SK-N-SH treated with all-trans-retinoic acid at 6 μM for 48 hours (cell line): ENCODE results near the gene AK1.

Experiments used
- ATAC-seq: fragments of 200-7000 bp; cut with Tn5 transposase; 3 replicates; pipeline ENCODE4 v1.9.1; 2020; ENCODE audit warnings: mild to moderate bottlenecking, moderate library complexity
- ARNTL ChIP-seq: fragments of 450-650 bp; formaldehyde crosslinking; IDR thresholded peaks from 2 replicates; pipeline ENCODE4 v1.5.0; 2020; ENCODE audit warnings: low read depth, mild to moderate bottlenecking, moderate library complexity, borderline replicate concordance
- BACH2 ChIP-seq: fragments of 250-450 bp; sonication (Bioruptor Pico); IDR thresholded peaks from 2 replicates; pipeline ENCODE4 v1.9.0; 2021; ENCODE audit warnings: mild to moderate bottlenecking, borderline replicate concordance
- CSDC2 ChIP-seq: fragments of 250-450 bp; sonication (Bioruptor Pico); IDR thresholded peaks from 2 replicates; pipeline ENCODE4 v1.5.0; 2020; ENCODE audit warnings: mild to moderate bottlenecking, moderate library complexity
- CSRNP3 ChIP-seq: fragments of 250-450 bp; sonication (Bioruptor Pico); IDR thresholded peaks from 2 replicates; pipeline ENCODE4 v1.5.1; 2021; ENCODE audit warnings: mild to moderate bottlenecking, moderate library complexity
- GLIS3 ChIP-seq: fragments of 250-450 bp; sonication (Bioruptor Pico); IDR thresholded peaks from 2 replicates; pipeline ENCODE4 v1.5.0; 2020; ENCODE audit warnings: mild to moderate bottlenecking, moderate library complexity
- ISL1 ChIP-seq: fragments of 250-450 bp; sonication (Bioruptor Pico); IDR thresholded peaks from 2 replicates; pipeline ENCODE4 v2.1.2; 2022; ENCODE audit warnings: mild to moderate bottlenecking, moderate library complexity
- OSR1 ChIP-seq: fragments of 250-450 bp; sonication (Bioruptor Pico); IDR thresholded peaks from 2 replicates; pipeline ENCODE4 v1.8.0; 2022; ENCODE audit warnings: moderate library complexity, mild to moderate bottlenecking, inconsistent platforms
- PATZ1 ChIP-seq: fragments of 250-450 bp; sonication (Bioruptor Pico); IDR thresholded peaks from 2 replicates; pipeline ENCODE4 v1.8.0; 2020; ENCODE audit warnings: mild to moderate bottlenecking, moderate library complexity, borderline replicate concordance
- POU6F1 ChIP-seq: fragments of 250-450 bp; sonication (Bioruptor Pico); IDR thresholded peaks from 2 replicates; pipeline ENCODE4 v1.8.0; 2021; ENCODE audit warnings: low read depth, mild to moderate bottlenecking, moderate library complexity, borderline replicate concordance
- RARB ChIP-seq: fragments of 250-450 bp; sonication (Bioruptor Pico); IDR thresholded peaks from 2 replicates; pipeline ENCODE4 v1.8.0; 2021; ENCODE audit warnings: mild to moderate bottlenecking, moderate library complexity
- TCF4 ChIP-seq: fragments of 250-450 bp; sonication (Bioruptor Pico); IDR thresholded peaks from 2 replicates; pipeline ENCODE4 v1.8.0; 2021; ENCODE audit warnings: mild to moderate bottlenecking, moderate library complexity, borderline replicate concordance
- TOX ChIP-seq: fragments of 250-450 bp; sonication (Bioruptor Pico); IDR thresholded peaks from 2 replicates; pipeline ENCODE4 v1.8.0; 2021; ENCODE audit warnings: mild to moderate bottlenecking, moderate library complexity, borderline replicate concordance
- TSHZ2 ChIP-seq: fragments of 250-450 bp; sonication (Bioruptor Pico); IDR thresholded peaks from 2 replicates; pipeline ENCODE4 v1.5.0; 2020; ENCODE audit warnings: mild to moderate bottlenecking, moderate library complexity
- ZC3H10 ChIP-seq: fragments of 250-450 bp; sonication (Bioruptor Pico); IDR thresholded peaks from 2 replicates; pipeline ENCODE4 v1.5.1; 2021; ENCODE audit warnings: mild to moderate bottlenecking, moderate library complexity
- ZFP3 ChIP-seq: fragments of 250-450 bp; sonication (Bioruptor Pico); IDR thresholded peaks from 2 replicates; pipeline ENCODE4 v1.5.0; 2020; ENCODE audit warnings: mild to moderate bottlenecking, moderate library complexity
- ZFP30 ChIP-seq: fragments of 450-650 bp; formaldehyde crosslinking; IDR thresholded peaks from 2 replicates; pipeline ENCODE4 v1.5.0; 2022; ENCODE audit warnings: mild to moderate bottlenecking, moderate library complexity
- ZNF565 ChIP-seq: fragments of 450-650 bp; formaldehyde crosslinking; conservative IDR thresholded peaks from 2 replicates; pipeline ENCODE4 v1.5.0; 2020; ENCODE audit warnings: low read depth, mild to moderate bottlenecking, moderate library complexity
- ZNF70 ChIP-seq: fragments of 450-650 bp; formaldehyde crosslinking; IDR thresholded peaks from 2 replicates; pipeline ENCODE4 v1.5.0; 2020; ENCODE audit warnings: mild to moderate bottlenecking, moderate library complexity

Gene AK1

GRCh38 chr9:127920794-127921193 is 43.3 kb upstream of the AK1 start:
- TF ChIP-seq ARNTL, result no peak
- TF ChIP-seq ZNF565 (CRISPR knock-in tag), result no peak
- no peak for ATAC-seq

GRCh38 chr9:127919253-127919815 is 41.9 kb upstream of the AK1 start:
- ATAC-seq, result peak; percentile 70

GRCh38 chr9:127918183-127919107 is 41.0 kb upstream of the AK1 start:
- peak; percentile 9 for ATAC-seq
- TF ChIP-seq POU6F1 (no peak), ZNF565 (CRISPR knock-in tag) (no peak), GLIS3 (CRISPR knock-in tag) (no peak), BACH2 (CRISPR knock-in tag) (no peak), PATZ1 (CRISPR knock-in tag) (no peak), ZFP30 (CRISPR knock-in tag) (no peak), CSDC2 (CRISPR knock-in tag) (no peak), TCF4 (CRISPR knock-in tag) (no peak), ARNTL (no peak), ISL1 (no peak), TOX (CRISPR knock-in tag) (no peak), TSHZ2 (no peak), ZFP3 (CRISPR knock-in tag) (no peak), ZNF70 (CRISPR knock-in tag) (no peak), OSR1 (CRISPR knock-in tag) (no peak), ZC3H10 (CRISPR knock-in tag) (no peak), RARB (CRISPR knock-in tag) (no peak)

More at GRCh38 chr9:127919253-127919815, 41.9 kb upstream of the AK1 start:
- TF ChIP-seq ZFP3 (CRISPR knock-in tag), result peak; percentile 85
- TF ChIP-seq GLIS3 (CRISPR knock-in tag), result no peak

GRCh38 chr9:127917603-127918002 is 40.1 kb upstream of the AK1 start:
- ATAC-seq, result no peak
- TF ChIP-seq OSR1 (CRISPR knock-in tag), result no peak
- TF ChIP-seq TSHZ2, result no peak
- TF ChIP-seq CSRNP3 (CRISPR knock-in tag), result no peak
- TF ChIP-seq GLIS3 (CRISPR knock-in tag), result no peak
- no peak for TF ChIP-seq ZNF70 (CRISPR knock-in tag)
- TF ChIP-seq ZFP30 (CRISPR knock-in tag), result no peak
- no peak for TF ChIP-seq CSDC2 (CRISPR knock-in tag)
